HepG2 (cell line): ENCODE data around the gene AATF. TPM values are rescaled to one million over a fixed set of nuclear protein-coding genes. Genes with fewer than 3 reads are reported as not detected.

ENCODE experiments used
- ATAC-seq: fragments of 200-7000 bp; cut with Tn5 transposase; 3 replicates; pipeline ENCODE4 v1.9.1; 2020; ENCODE audit warnings: mild to moderate bottlenecking, moderate library complexity
- BruUV-seq: library from RNA; stranded (reverse); fragments of 400-500 nt; replicated peaks from 2 replicates; lab custom pipeline; 2021; lab: Mats Ljungman, UMichigan
- CTCF ChIA-PET: fragments of 300-600 bp; formaldehyde crosslinking; extraction: SDS; loops from one replicate; lab custom pipeline; 2021; ENCODE audit warnings: low total read pairs, inconsistent platforms, low intra/inter-chr PET ratio; lab: Yijun Ruan, JAX
- POLR2A ChIA-PET: fragments of 350-600 bp; sonication (Branson Sonifier 250); formaldehyde crosslinking; loops from one replicate; lab custom pipeline; 2020; ENCODE audit warnings: antibody characterized with exemption, inconsistent platforms; lab: Yijun Ruan, JAX
- DNase-seq: peaks from one replicate; pipeline ENCODE4 v3.0.0-alpha.2; 2015; ENCODE audit warnings: low spot score
- FAIRE-seq: peaks from 3 replicates; lab custom pipeline; 2011; peaks lifted over from hg19 to GRCh38; lab: Jason Lieb, UNC
- H2AFZ ChIP-seq: one replicate; pipeline ENCODE4 v1.6.1; 2011; ENCODE audit warnings: low read length, inconsistent platforms
- H3K27ac ChIP-seq: fragments of 300-600 bp; 3 replicates; pipeline ENCODE4 v1.8.0; 2011; ENCODE audit warnings: mixed run types, mild to moderate bottlenecking, mixed read lengths, low read length, inconsistent platforms; ENCODE audit not compliant: insufficient read depth; ENCODE audit errors: extremely low read length
- H3K27me3 ChIP-seq, 2 experiments: fragments of 200-600 bp in 1 of 2; 2 replicates in 1 of 2; 3 replicates in 1 of 2; pipeline versions ENCODE4 v1.6.0 to v1.8.0; 2011; ENCODE audit warnings: low read length in 2 of 2, mild to moderate bottlenecking in 2 of 2, moderate library complexity in 2 of 2, inconsistent platforms in 1 of 2; ENCODE audit not compliant: insufficient read depth in 2 of 2, control insufficient read depth in 1 of 2
- H3K36me3 ChIP-seq, 2 experiments: fragments of 200-600 bp in 1 of 2; replicated peaks in 1 of 2; 2 replicates in 1 of 2; 3 replicates in 1 of 2; pipeline versions ENCODE4 v1.5.1 to v1.8.0; 2011; ENCODE audit warnings: low read length in 2 of 2, inconsistent platforms in 1 of 2; ENCODE audit not compliant: insufficient read depth in 2 of 2, control insufficient read depth in 1 of 2
- H3K4me1 ChIP-seq: 2 replicates; pipeline ENCODE4 v1.5.1; 2012; ENCODE audit warnings: low read length, inconsistent platforms; ENCODE audit not compliant: insufficient read depth
- H3K4me2 ChIP-seq: 2 replicates; pipeline ENCODE4 v1.6.0; 2011; ENCODE audit warnings: low read depth, low read length, inconsistent platforms
- H3K4me3 ChIP-seq, 3 experiments: fragments of 200-600 bp in 1 of 3; sonication (generic), shearing (Covaris generic) in 1 of 3; replicated peaks in 1 of 3; 2 replicates each; pipeline ENCODE4 v1.5.1; 2011 to 2016; ENCODE audit warnings: low read length in 3 of 3, inconsistent platforms in 2 of 3, low read depth in 2 of 3, mild to moderate bottlenecking in 2 of 3, control low read depth in 1 of 3, mixed read lengths in 1 of 3; ENCODE audit not compliant: insufficient read depth in 1 of 3
- H3K79me2 ChIP-seq: one replicate; pipeline ENCODE4 v1.6.1; 2011; ENCODE audit warnings: low read length, inconsistent platforms; ENCODE audit not compliant: insufficient read depth
- H3K9ac ChIP-seq: 2 replicates; pipeline ENCODE4 v1.6.0; 2011; ENCODE audit warnings: mild to moderate bottlenecking, low read depth, low read length, inconsistent platforms; ENCODE audit not compliant: insufficient read depth
- H3K9me3 ChIP-seq: 2 replicates; pipeline ENCODE4 v1.5.1; 2012; ENCODE audit warnings: mild to moderate bottlenecking, low read length
- H4K20me1 ChIP-seq: 2 replicates; pipeline ENCODE4 v1.6.0; 2011; ENCODE audit warnings: inconsistent platforms, mild to moderate bottlenecking, low read length, moderate library complexity; ENCODE audit not compliant: insufficient read depth
- EED ChIP-seq: sonication (generic); formaldehyde crosslinking; IDR thresholded peaks from 2 replicates; pipeline ENCODE4 v1.5.0; 2020; ENCODE audit warnings: mild to moderate bottlenecking, missing genetic modification reagents
- FOXK2 ChIP-seq: fragments of 450-650 bp; IDR thresholded peaks from 2 replicates; pipeline ENCODE4 v1.6.1; 2016
- GATA4 ChIP-seq: sonication (generic); IDR thresholded peaks from 2 replicates; pipeline ENCODE4 v1.6.1; 2016; ENCODE audit warnings: antibody characterized with exemption, low read depth, borderline replicate concordance
- PHF5A ChIP-seq: IDR thresholded peaks from one replicate; pipeline ENCODE4 v1.6.1; 2018; ENCODE audit warnings: low read depth, missing genetic modification reagents; ENCODE audit not compliant: unreplicated experiment
- PLRG1 ChIP-seq: fragments of 450-650 bp; conservative IDR thresholded peaks from 2 replicates; pipeline ENCODE4 v1.6.1; 2016
- POLR2AphosphoS2 ChIP-seq: IDR thresholded peaks from 2 replicates; pipeline ENCODE4 v1.6.1; 2011; ENCODE audit warnings: low read depth, low read length, improper control_type of control experiment
- POLR2G ChIP-seq: fragments of 200-400 bp; formaldehyde crosslinking; IDR thresholded peaks from 2 replicates; pipeline ENCODE4 v1.6.1; 2018; ENCODE audit warnings: mild to moderate bottlenecking, low read depth, low read length, moderate library complexity
- RFX5 ChIP-seq: IDR thresholded peaks from 2 replicates; pipeline ENCODE4 v1.6.1; 2011; ENCODE audit warnings: low read depth, low read length, improper control_type of control experiment
- SRSF4 ChIP-seq: fragments of 200-400 bp; formaldehyde crosslinking; IDR thresholded peaks from one replicate; pipeline ENCODE4 v1.6.1; 2018; ENCODE audit warnings: mild to moderate bottlenecking, low read depth, low read length, moderate library complexity; ENCODE audit not compliant: poor library complexity, severe bottlenecking
- ZNF564 ChIP-seq: sonication (generic); formaldehyde crosslinking; IDR thresholded peaks from 2 replicates; pipeline ENCODE4 v1.8.1; 2023; ENCODE audit warnings: mild to moderate bottlenecking, missing genetic modification reagents
- ZNF737 ChIP-seq: sonication (generic); formaldehyde crosslinking; IDR thresholded peaks from 2 replicates; pipeline ENCODE4 v1.5.0; 2020; ENCODE audit warnings: missing genetic modification reagents, mild to moderate bottlenecking, borderline replicate concordance
- WGBS: methylation state at CpG from one replicate; pipeline ENCODE4 v1.1.6; 2017; ENCODE audit warnings: low lambda C conversion rate; 5-methylcytosine and 5-hydroxymethylcytosine counted together
- in situ Hi-C: cut with HindIII; loops from 2 replicates; pipeline ENCODE4 v1.10.0; 2017; ENCODE audit warnings: low pct_unique_long_range_greater_than_20kb; ENCODE audit not compliant: extremely low pct_ligation_motif_present
- intact Hi-C: fragments of 100-400 bp; cut with micrococcal nuclease; formaldehyde crosslinking; loops from one replicate; pipeline ENCODE4 v1.10.0; 2022; ENCODE audit not compliant: unreplicated experiment
- polyA plus RNA-seq, 8 experiments: library from polyadenylated mRNA; depleted of rRNA in 3 of 8; stranded (reverse) in 7 of 8; unstranded in 1 of 8; fragments of >200 nt; fragmentation: Illumina TruSeq in 4 of 8; extraction: Trizol in 4 of 8; gene quantifications; 2 replicates each; pipeline versions ENCODE4 v1.2.1 to v1.2.3, GENCODE V29; 2011 to 2016; ENCODE audit warnings: low read depth in 4 of 8, missing spikeins in 1 of 8, mixed read lengths in 1 of 8; ENCODE audit not compliant: insufficient read depth in 1 of 8
- total RNA-seq, 5 experiments: library from RNA; depleted of rRNA; stranded (reverse); fragments of >200 nt; fragmentation: Illumina TruSeq; extraction: Trizol; gene quantifications; 2 replicates each; pipeline ENCODE4 v1.2.3, GENCODE V29; 2016; ENCODE audit warnings: low read depth in 1 of 5
- TF ChIP-seq, protein P1 (sequence below): sonication (generic); formaldehyde crosslinking; IDR thresholded peaks from 2 replicates; pipeline ENCODE4 v1.4.0; 2020; ENCODE audit warnings: missing genetic modification reagents, mild to moderate bottlenecking, borderline replicate concordance

The AATF gene
- total and polyA plus RNA-seq, 2 of the 13 experiments (the other 11 are each of a cell fraction or from before 2014, with no cell fraction given), result 9.1 to 53.3 TPM

GRCh38 chr17:37051833-37052232, 103.1 kb downstream of the AATF start (continued):
- no peak for TF ChIP-seq EED (CRISPR knock-in tag)
- TF ChIP-seq, all 625 proteins: peak for 0

DNA sequence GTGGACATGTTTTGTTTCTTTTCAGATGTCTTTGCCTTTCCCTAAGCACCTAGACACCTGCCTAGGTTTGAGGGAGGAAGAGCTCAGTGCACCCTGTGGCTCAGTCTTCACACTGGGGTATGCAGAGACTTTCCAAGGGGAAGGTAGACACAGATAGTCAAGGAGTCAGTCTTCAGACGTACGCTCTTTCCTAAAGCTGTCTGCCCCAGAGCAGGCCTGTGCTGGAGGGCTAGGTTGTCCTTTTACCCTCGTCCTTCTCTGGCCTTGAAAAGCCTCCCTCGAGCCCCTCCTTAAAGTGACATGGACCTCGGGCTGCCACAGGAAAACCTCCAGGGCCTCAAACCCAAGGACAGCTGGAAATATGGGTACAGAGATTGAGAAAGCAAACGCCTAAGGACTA, 103.7 kb downstream of the AATF start:
- BruUV-seq, result no TSS peak
- Histone ChIP-seq H3K9ac (no peak overlapping the region), H3K27me3 (no peaks in the 10 kb centered on the region), H3K4me3 (no peak overlapping the region), H3K9me3 (no peaks in the 10 kb centered on the region), H3K36me3 (peaks cover 6 to 39% of the 10 kb centered on the region in 2 experiments), H3K4me2 (no peak overlapping the region), H3K4me1 (peaks cover 19% of the 10 kb centered on the region), H2AFZ (no peak overlapping the region), H3K79me2 (no peaks in the 10 kb centered on the region), H4K20me1 (no peaks in the 10 kb centered on the region), H3K27ac (peak overlapping the region; percentile 1)
- WGBS, result 81% methylated on average over 6 of the region's 6 CpGs
- ChIA-PET CTCF (no interaction called here), POLR2A (no interaction called here)
- FAIRE-seq, result no peak
- in situ Hi-C loops, result no loop called here
- TF ChIP-seq RFX5 (no peak), GATA4 (no peak), POLR2AphosphoS2 (no peak), FOXK2 (no peak)
- intact Hi-C loops, result no loop called here
- DNase-seq, result no peak
- ATAC-seq, result no peak

GRCh38 chr17:37054894-37055293, 106.1 kb downstream of the AATF start:
- intact Hi-C loops (no loop called here), in situ Hi-C loops (no loop called here)
- no peak overlapping the region for H3K4me2 ChIP-seq
- DNase-seq (no peak), ATAC-seq (no peak), FAIRE-seq (no peak)
- POLR2A ChIA-PET, result no interaction called here
- no peaks in the 10 kb centered on the region for H3K27me3 ChIP-seq
- no peaks in the 10 kb centered on the region for H3K79me2 ChIP-seq
- H2AFZ ChIP-seq, result no peak overlapping the region
- BruUV-seq, result no TSS peak
- no peaks in the 10 kb centered on the region for H3K9me3 ChIP-seq
- no peak overlapping the region for H3K9ac ChIP-seq
- CTCF ChIA-PET, result no interaction called here
- WGBS, result 98% methylated on average over 7 of the region's 8 CpGs
- H3K36me3 ChIP-seq, result peaks cover 6 to 37% of the 10 kb centered on the region in 2 experiments
- no peak overlapping the region for H3K4me3 ChIP-seq
- peaks cover 26% of the 10 kb centered on the region for H3K4me1 ChIP-seq
- no peaks in the 10 kb centered on the region for H4K20me1 ChIP-seq
- H3K27ac ChIP-seq, result no peak overlapping the region
- TF ChIP-seq PHF5A (CRISPR knock-in tag), result no peak
- no peak for TF ChIP-seq SRSF4
- no peak for TF ChIP-seq ZNF564 (CRISPR knock-in tag)
- no peak for TF ChIP-seq PLRG1
- no peak for TF ChIP-seq POLR2G
- TF ChIP-seq, protein P1, sequence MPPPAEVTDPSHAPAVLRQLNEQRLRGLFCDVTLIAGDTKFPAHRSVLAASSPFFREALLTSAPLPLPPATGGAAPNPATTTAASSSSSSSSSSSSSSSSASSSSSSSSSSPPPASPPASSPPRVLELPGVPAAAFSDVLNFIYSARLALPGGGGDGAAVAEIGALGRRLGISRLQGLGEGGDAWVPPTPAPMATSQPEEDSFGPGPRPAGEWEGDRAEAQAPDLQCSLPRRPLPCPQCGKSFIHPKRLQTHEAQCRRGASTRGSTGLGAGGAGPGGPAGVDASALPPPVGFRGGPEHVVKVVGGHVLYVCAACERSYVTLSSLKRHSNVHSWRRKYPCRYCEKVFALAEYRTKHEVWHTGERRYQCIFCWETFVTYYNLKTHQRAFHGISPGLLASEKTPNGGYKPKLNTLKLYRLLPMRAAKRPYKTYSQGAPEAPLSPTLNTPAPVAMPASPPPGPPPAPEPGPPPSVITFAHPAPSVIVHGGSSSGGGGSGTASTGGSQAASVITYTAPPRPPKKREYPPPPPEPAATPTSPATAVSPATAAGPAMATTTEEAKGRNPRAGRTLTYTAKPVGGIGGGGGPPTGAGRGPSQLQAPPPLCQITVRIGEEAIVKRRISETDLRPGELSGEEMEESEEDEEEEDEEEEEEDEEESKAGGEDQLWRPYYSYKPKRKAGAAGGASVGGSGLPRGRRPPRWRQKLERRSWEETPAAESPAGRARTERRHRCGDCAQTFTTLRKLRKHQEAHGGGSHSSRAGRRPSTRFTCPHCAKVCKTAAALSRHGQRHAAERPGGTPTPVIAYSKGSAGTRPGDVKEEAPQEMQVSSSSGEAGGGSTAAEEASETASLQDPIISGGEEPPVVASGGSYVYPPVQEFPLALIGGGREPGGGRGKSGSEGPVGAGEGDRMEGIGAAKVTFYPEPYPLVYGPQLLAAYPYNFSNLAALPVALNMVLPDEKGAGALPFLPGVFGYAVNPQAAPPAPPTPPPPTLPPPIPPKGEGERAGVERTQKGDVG (CRISPR knock-in tag), result no peak
- TF ChIP-seq ZNF737, result no peak
